Skeletal muscle tissue (tissue), 4 donors: ENCODE results near the gene IL13RA2. TPM values are rescaled to one million over a fixed set of nuclear protein-coding genes. Genes with fewer than 3 reads are reported as not detected.

Experiments
- H3K27ac ChIP-seq: one replicate; pipeline ENCODE4 v1.7.0; 2013; ENCODE audit warnings: mild to moderate bottlenecking, low read depth, low read length, inconsistent platforms
- H3K27me3 ChIP-seq, 3 donors: one replicate each; pipeline ENCODE4 v1.7.0; 2013; ENCODE audit warnings: low read length in 3 of 3; ENCODE audit not compliant: control insufficient read depth in 3 of 3, insufficient read depth in 3 of 3
- H3K36me3 ChIP-seq, 3 donors: one replicate each; pipeline ENCODE4 v1.7.0; 2013; ENCODE audit warnings: low read length in 3 of 3; ENCODE audit not compliant: control insufficient read depth in 3 of 3, insufficient read depth in 3 of 3
- H3K4me1 ChIP-seq, 3 donors: one replicate each; pipeline ENCODE4 v1.7.0; 2013; ENCODE audit warnings: low read length in 3 of 3, mild to moderate bottlenecking in 3 of 3; ENCODE audit not compliant: control insufficient read depth in 3 of 3, insufficient read depth in 3 of 3
- H3K4me3 ChIP-seq, 3 donors: one replicate each; pipeline ENCODE4 v1.7.0; 2013; ENCODE audit warnings: low read length in 3 of 3
- H3K9ac ChIP-seq, 3 donors: one replicate each; pipeline ENCODE4 v1.7.0; 2013; ENCODE audit warnings: low read length in 3 of 3, mild to moderate bottlenecking in 3 of 3, moderate library complexity in 2 of 3, low read depth in 1 of 3
- H3K9me3 ChIP-seq, 3 donors: one replicate each; pipeline ENCODE4 v1.7.0; 2013; ENCODE audit warnings: low read length in 3 of 3; ENCODE audit not compliant: control insufficient read depth in 3 of 3
- total RNA-seq: library from RNA; depleted of rRNA; stranded (reverse); fragments of >200 nt; gene quantifications from one replicate; pipeline ENCODE4 v1.2.3, GENCODE V29; 2014
- donor health status: Osteomylitis.

IL13RA2 gene
- total RNA-seq, 1 donor from 2014 or later, result 1.0 TPM

GRCh38 chrX:115036029-115036428 is 18.6 kb upstream of the IL13RA2 start:
- Histone ChIP-seq H3K27me3 (peaks cover 0 to 12% (median 0%) of the 10 kb centered on the region in 3 donors), H3K4me1 (no peaks in the 10 kb centered on the region), H3K9ac (no peak overlapping the region), H3K27ac (no peak overlapping the region), H3K36me3 (no peaks in the 10 kb centered on the region), H3K9me3 (no peaks in the 10 kb centered on the region), H3K4me3 (no peak overlapping the region)

DNA sequence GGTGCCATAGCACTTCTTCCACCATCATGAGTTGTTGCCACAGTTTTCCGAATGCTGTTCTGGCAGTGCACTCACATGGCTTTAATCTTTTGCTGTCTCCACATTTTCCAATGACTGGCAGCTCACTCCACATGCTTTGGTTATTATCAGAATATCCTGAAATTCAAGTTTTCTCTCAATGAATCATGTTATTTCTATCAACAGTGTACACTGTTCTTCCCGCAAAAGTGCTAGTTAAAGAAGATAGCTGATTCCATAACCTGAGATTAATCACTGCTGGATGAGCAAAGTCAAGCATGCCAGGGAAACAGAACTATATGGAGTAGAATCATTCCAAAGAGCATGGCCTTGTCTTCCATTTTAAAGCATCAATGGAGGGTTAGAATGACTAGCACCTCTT is 14.6 kb upstream of the IL13RA2 start:
- Histone ChIP-seq H3K4me1 (no peaks in the 10 kb centered on the region), H3K27me3 (peaks cover 0 to 7% (median 0%) of the 10 kb centered on the region in 3 donors), H3K36me3 (no peaks in the 10 kb centered on the region), H3K9ac (no peak overlapping the region), H3K4me3 (no peak overlapping the region), H3K27ac (no peak overlapping the region), H3K9me3 (no peaks in the 10 kb centered on the region)

GRCh38 chrX:115030625-115031024 is 13.2 kb upstream of the IL13RA2 start:
- H3K4me1 ChIP-seq, result no peaks in the 10 kb centered on the region
- no peak overlapping the region for H3K27ac ChIP-seq
- H3K9me3 ChIP-seq, result no peaks in the 10 kb centered on the region
- no peaks in the 10 kb centered on the region for H3K36me3 ChIP-seq
- H3K4me3 ChIP-seq, result no peak overlapping the region
- no peak overlapping the region for H3K9ac ChIP-seq
- no peaks in the 10 kb centered on the region for H3K27me3 ChIP-seq

DNA sequence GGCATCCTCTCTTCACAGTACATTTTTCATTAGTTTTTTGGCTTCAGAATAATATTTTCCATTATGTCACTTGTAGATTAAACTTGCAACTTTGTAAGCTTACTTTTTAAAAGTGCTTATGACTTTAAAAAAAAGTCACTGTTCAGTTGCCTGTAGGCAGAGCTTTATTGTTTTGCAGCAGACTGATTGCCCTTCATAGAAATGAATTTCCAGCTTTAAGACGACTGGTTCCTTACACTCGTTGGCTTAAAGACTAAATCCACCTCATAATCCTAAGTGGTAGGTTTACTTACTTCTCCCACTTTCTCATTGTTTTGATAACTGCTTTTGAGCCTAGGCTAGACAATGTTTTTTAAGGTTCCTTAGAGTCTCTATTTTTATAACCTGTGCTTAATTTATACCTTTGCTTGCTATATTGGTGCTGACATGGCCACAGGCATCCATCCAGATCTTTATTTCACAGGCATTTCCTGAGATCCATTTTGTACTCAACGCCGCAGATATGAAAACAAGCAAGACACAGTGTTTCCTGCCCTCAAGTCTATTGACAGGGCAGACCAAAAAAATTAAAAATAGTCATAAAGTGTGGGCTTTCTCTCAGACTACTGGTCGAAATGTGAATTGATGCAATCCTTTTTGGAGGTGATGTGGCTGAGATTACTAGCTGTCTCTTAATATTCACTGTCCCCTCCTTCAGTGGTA is 12.6 kb upstream of the IL13RA2 start:
- Histone ChIP-seq H3K4me3 (no peak overlapping the region), H3K27me3 (no peaks in the 10 kb centered on the region), H3K36me3 (no peaks in the 10 kb centered on the region), H3K27ac (no peak overlapping the region), H3K4me1 (no peaks in the 10 kb centered on the region), H3K9me3 (no peaks in the 10 kb centered on the region), H3K9ac (no peak overlapping the region)

GRCh38 chrX:115029440-115029839 is 12.0 kb upstream of the IL13RA2 start:
- Histone ChIP-seq H3K4me3 (no peak overlapping the region), H3K36me3 (no peaks in the 10 kb centered on the region), H3K9ac (no peak overlapping the region), H3K27me3 (no peaks in the 10 kb centered on the region), H3K9me3 (no peaks in the 10 kb centered on the region), H3K4me1 (no peaks in the 10 kb centered on the region), H3K27ac (no peak overlapping the region)

- H3K36me3 ChIP-seq, result no peaks in the 10 kb centered on the region
- no peaks in the 10 kb centered on the region for H3K27me3 ChIP-seq
- H3K4me1 ChIP-seq, result no peaks in the 10 kb centered on the region
- no peak overlapping the region for H3K4me3 ChIP-seq
- H3K9ac ChIP-seq, result no peak overlapping the region
- no peaks in the 10 kb centered on the region for H3K9me3 ChIP-seq
- no peak overlapping the region for H3K27ac ChIP-seq
Measured at GRCh38 chrX:115023811-115024210, 6.4 kb upstream of the IL13RA2 start.

DNA sequence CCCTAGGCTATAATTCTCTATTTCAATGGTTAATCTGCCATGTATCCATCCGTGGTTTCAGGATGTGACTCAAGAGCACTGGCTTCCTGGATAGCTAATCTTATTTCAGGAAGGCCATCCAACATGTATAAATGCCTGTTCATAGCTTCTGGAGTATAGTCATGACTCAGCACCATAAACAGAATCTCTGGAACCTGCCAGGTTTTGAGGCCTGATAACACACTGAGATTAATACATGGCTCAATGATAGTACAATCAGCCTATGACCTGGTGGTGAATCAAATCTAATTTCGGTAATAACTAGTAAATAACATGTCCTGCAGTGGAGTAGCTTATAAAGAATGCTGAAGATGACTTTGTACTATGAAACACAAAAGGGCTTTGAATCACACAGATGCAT is 5.7 kb upstream of the IL13RA2 start:
- no peaks in the 10 kb centered on the region for H3K27me3 ChIP-seq
- no peak overlapping the region for H3K27ac ChIP-seq
- H3K9me3 ChIP-seq, result no peaks in the 10 kb centered on the region
- H3K36me3 ChIP-seq, result no peaks in the 10 kb centered on the region
- no peak overlapping the region for H3K9ac ChIP-seq
- H3K4me1 ChIP-seq, result no peaks in the 10 kb centered on the region
- no peak overlapping the region for H3K4me3 ChIP-seq

- Histone ChIP-seq H3K9ac (no peak overlapping the region), H3K27me3 (no peaks in the 10 kb centered on the region), H3K27ac (no peak overlapping the region), H3K9me3 (no peaks in the 10 kb centered on the region), H3K4me1 (no peaks in the 10 kb centered on the region), H3K4me3 (no peak overlapping the region), H3K36me3 (no peaks in the 10 kb centered on the region)
Measured at GRCh38 chrX:115021121-115021520, 3.7 kb upstream of the IL13RA2 start.

- Histone ChIP-seq H3K9ac (no peak overlapping the region), H3K4me3 (no peak overlapping the region), H3K36me3 (no peaks in the 10 kb centered on the region), H3K27ac (no peak overlapping the region), H3K4me1 (no peaks in the 10 kb centered on the region), H3K27me3 (peaks cover 0 to 3% (median 0%) of the 10 kb centered on the region in 3 donors), H3K9me3 (no peaks in the 10 kb centered on the region)
Measured at GRCh38 chrX:115018944-115019343, 1.5 kb upstream of the IL13RA2 start.

DNA sequence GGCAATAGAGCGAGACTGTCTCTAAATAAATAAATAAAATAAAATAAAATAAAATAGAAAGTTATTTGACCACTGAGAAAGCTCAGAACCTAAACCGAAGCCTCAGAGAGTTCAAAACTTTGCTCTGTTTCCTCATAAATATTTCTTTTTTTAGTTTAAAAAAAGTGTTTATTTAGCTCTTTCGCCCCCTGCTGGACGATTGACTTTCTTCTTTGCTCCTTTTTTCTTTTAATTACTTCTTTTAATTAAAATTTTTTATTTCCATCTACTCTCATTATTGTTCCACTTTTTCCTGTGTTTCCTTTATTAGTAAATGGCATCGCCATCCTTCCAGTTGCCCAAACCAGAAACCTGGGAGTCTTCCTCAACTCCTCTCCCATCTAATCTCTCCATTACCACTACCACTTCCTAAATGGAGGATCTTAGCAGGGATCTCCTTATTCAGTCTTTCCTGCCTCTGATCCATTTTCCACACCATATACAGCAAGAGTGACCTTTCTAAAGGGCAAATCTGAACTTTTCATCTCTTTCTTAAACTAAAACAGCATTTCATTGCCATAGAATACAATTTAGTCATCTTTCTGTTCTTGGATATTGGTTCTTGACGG is 728 bp upstream of the IL13RA2 start:
- H3K9ac ChIP-seq, result no peak overlapping the region
- H3K36me3 ChIP-seq, result no peaks in the 10 kb centered on the region
- peaks cover 0 to 3% (median 0%) of the 10 kb centered on the region in 3 donors for H3K27me3 ChIP-seq
- H3K9me3 ChIP-seq, result no peaks in the 10 kb centered on the region
- H3K27ac ChIP-seq, result no peak overlapping the region
- H3K4me3 ChIP-seq, result no peak overlapping the region
- no peaks in the 10 kb centered on the region for H3K4me1 ChIP-seq
